ENCODE data around the gene RMDN2. TPM values are rescaled to one million over a fixed set of nuclear protein-coding genes. Genes with fewer than 3 reads are reported as not detected.

RMDN2 gene
- total and polyA plus RNA-seq, 9 of the 15 experiments (the other 6 are each of a cell fraction or from before 2014, with no cell fraction given) = 1.5 to 4.3 (median 2.3) TPM

DNA sequence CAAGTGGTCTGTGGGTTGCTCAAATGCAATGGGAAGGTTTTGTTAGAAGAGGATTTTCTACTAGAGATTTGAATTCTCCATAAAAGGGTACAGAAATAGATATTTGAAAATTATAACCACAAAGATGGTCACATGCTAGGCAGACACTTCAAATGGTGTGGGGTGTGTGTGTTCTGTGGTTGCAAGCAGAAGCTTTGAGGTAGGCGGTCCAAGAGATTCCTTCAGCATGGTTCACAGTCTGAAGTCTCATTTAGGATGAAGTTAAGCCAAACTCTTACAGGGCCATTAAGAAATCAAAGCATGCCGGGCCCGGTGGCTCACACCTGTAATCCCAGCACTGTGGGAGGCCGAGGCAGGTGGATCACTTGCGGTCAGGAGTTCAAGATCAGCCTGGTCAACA is 38.3 kb upstream of the RMDN2 start:
- no peak overlapping the region for H3K4me3 ChIP-seq
- H3K9me1 ChIP-seq (ENCODE audit: control insufficient read depth, insufficient read depth, low read length) = no peaks in the 10 kb centered on the region
- peaks cover 0 to 12% of the 10 kb centered on the region in 2 experiments; a peak in 2 of 5 replicates for H3K27me3 ChIP-seq (ENCODE audit: control insufficient read depth in 2 of 2, insufficient read depth in 2 of 2, low read length in 2 of 2)
- ATAC-seq = no peak
- no peak for FAIRE-seq
- no peak overlapping the region for H2AFZ ChIP-seq (ENCODE audit: low read depth, low read length)
- no peak for DNase-seq (ENCODE audit: extremely low read depth in 1 of 4, low spot score in 3 of 4)
- H3K36me3 ChIP-seq (ENCODE audit: control insufficient read depth, insufficient read depth, low read length) = no peaks in the 10 kb centered on the region
- intact Hi-C loops (cut with micrococcal nuclease) (no loop called here), in situ Hi-C loops (cut with MboI) (loop anchor here (25.0 kb wide), 1 partner anchor 1099 kb away; no protein-coding TSS in a partner anchor)
- 0 out of 2 replicates have a peak, but pooled peaks cover 3% of the 10 kb centered on the region for H4K20me1 ChIP-seq (replicated peaks; ENCODE audit: control insufficient read depth, insufficient read depth, low read length)
- ChIA-PET POLR2A (interaction anchor here (0.7 to 1.3 kb wide), 2 partner anchors 10 to 13 kb away, joined by 3 to 4 read pairs; no protein-coding TSS in a partner anchor), CTCF (ENCODE audit: low intra/inter-chr PET ratio) (no interaction called here)
- H3K27ac ChIP-seq (ENCODE audit: extremely low read depth, low read depth, low read length) = no peak overlapping the region
- no peak overlapping the region for H3K4me2 ChIP-seq (ENCODE audit: insufficient read depth, low read length)
- H3K79me2 ChIP-seq (ENCODE audit: control insufficient read depth, insufficient read depth, low read length) = no peaks in the 10 kb centered on the region
- H3K9ac ChIP-seq (ENCODE audit: insufficient read depth in 1 of 2, low read depth in 2 of 2, low read length in 2 of 2) = no peak overlapping the region
- no peak for TF ChIP-seq RNF2 (IDR thresholded peaks at IDR 0.05)
- no TSS peak for BruUV-seq (replicated peaks)
- 0% methylated on average over 5 of the region's 5 CpGs for WGBS (ENCODE audit: insufficient coverage, low coverage, missing lambda C conversion rate)
- H3K4me1 ChIP-seq (replicated peaks in 1 of 2; ENCODE audit: control insufficient read depth in 2 of 2, insufficient read depth in 2 of 2, low read length in 2 of 2) = no peaks in the 10 kb centered on the region
- no peaks in the 10 kb centered on the region for H3K9me3 ChIP-seq (replicated peaks; ENCODE audit: control insufficient read depth, insufficient read depth, low read depth, low read length)

DNA sequence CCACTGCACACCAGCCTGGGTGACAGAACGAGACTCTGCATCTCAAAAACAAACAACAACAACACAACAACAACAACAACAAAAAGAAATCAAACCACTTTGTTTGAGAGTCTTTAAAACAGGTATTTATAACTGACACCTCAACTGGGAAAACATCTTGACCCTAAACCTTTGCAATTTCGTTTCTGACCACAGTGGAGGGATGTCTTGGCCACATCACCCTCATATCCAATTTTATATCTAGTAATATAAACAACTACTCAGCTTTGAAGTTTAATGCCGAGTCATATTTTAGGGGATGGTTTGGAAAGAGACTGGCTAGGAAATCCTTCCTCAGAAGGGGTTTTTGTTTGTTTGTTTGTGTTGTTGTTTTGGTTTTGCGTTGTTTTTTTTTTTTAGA is 37.8 kb upstream of the RMDN2 start:
- ATAC-seq (no peak), FAIRE-seq (no peak), DNase-seq (ENCODE audit: extremely low read depth in 1 of 4, low spot score in 3 of 4) (no peak)
- Histone ChIP-seq H3K4me1 (replicated peaks in 1 of 2; ENCODE audit: control insufficient read depth in 2 of 2, insufficient read depth in 2 of 2, low read length in 2 of 2) (no peaks in the 10 kb centered on the region), H3K9ac (ENCODE audit: insufficient read depth in 1 of 2, low read depth in 2 of 2, low read length in 2 of 2) (no peak overlapping the region), H2AFZ (ENCODE audit: low read depth, low read length) (no peak overlapping the region), H3K4me3 (no peak overlapping the region), H3K4me2 (ENCODE audit: insufficient read depth, low read length) (no peak overlapping the region), H3K9me1 (ENCODE audit: control insufficient read depth, insufficient read depth, low read length) (no peaks in the 10 kb centered on the region), H3K27ac (ENCODE audit: extremely low read depth, low read depth, low read length) (no peak overlapping the region), H3K79me2 (ENCODE audit: control insufficient read depth, insufficient read depth, low read length) (no peaks in the 10 kb centered on the region), H3K27me3 (ENCODE audit: control insufficient read depth in 2 of 2, insufficient read depth in 2 of 2, low read length in 2 of 2) (peaks cover 0 to 12% of the 10 kb centered on the region in 2 experiments; a peak in 2 of 5 replicates), H3K9me3 (replicated peaks; ENCODE audit: control insufficient read depth, insufficient read depth, low read depth, low read length) (no peaks in the 10 kb centered on the region), H4K20me1 (replicated peaks; ENCODE audit: control insufficient read depth, insufficient read depth, low read length) (0 out of 2 replicates have a peak, but pooled peaks cover 3% of the 10 kb centered on the region), H3K36me3 (ENCODE audit: control insufficient read depth, insufficient read depth, low read length) (no peaks in the 10 kb centered on the region)
- ChIA-PET POLR2A (interaction anchor here (0.7 kb wide), 1 partner anchor 14 kb away, joined by 3 read pairs; no protein-coding TSS in a partner anchor), CTCF (ENCODE audit: low intra/inter-chr PET ratio) (no interaction called here)
- 0% methylated on average over 4 of the region's 4 CpGs for WGBS (ENCODE audit: insufficient coverage, low coverage, missing lambda C conversion rate)
- BruUV-seq (replicated peaks) = no TSS peak
- intact Hi-C loops (cut with micrococcal nuclease) = no loop called here
- in situ Hi-C loops (cut with MboI) = loop anchor here (25.0 kb wide), 1 partner anchor 1100 kb away; no protein-coding TSS in a partner anchor
- TF ChIP-seq NR2C2 (CRISPR knock-in tag; IDR thresholded peaks at IDR 0.05) = no peak
- no peak for TF ChIP-seq NR2C2 (tag; IDR thresholded peaks at IDR 0.05)
- TF ChIP-seq ZNF57 (CRISPR knock-in tag; IDR thresholded peaks at IDR 0.05) = no peak
- no peak for TF ChIP-seq HDGF (IDR thresholded peaks at IDR 0.05)
- no peak for TF ChIP-seq MBD2 (IDR thresholded peaks at IDR 0.05; ENCODE audit: borderline replicate concordance, low read depth)
- no peak for TF ChIP-seq SMARCA5 (IDR thresholded peaks at IDR 0.05)
- TF ChIP-seq KLF1 (tag; IDR thresholded peaks at IDR 0.05) = no peak
- no peak for TF ChIP-seq SRSF3 (IDR thresholded peaks at IDR 0.05; ENCODE audit: insufficient read depth, low read length)
- TF ChIP-seq PHF20 (IDR thresholded peaks at IDR 0.05; ENCODE audit: partially characterized antibody) = no peak

All from K562 (cell line).